ENCODE measurements around the gene MAMLD1. TPM values are rescaled to one million over a fixed set of nuclear protein-coding genes. Genes with fewer than 3 reads are reported as not detected.

MAMLD1 gene
- polyA plus RNA-seq, 1 donor (not counting 4 experiments of a cell fraction or from before 2014, with no cell fraction given) = 0.98 TPM

GRCh38 chrX:150460063-150460462, 96.9 kb downstream of the MAMLD1 start:
- TF ChIP-seq EZH2 (IDR thresholded peaks at IDR 0.05; ENCODE audit: low read length) (no peak), CTCF (optimal IDR thresholded peaks at IDR 0.05 in 1 of 3, IDR thresholded peaks at IDR 0.05 in 1 of 3, conservative IDR thresholded peaks at IDR 0.05 in 1 of 3; ENCODE audit: extremely low read depth in 1 of 3, insufficient read depth in 2 of 3, low read length in 3 of 3) (no peak)
- no peak for FAIRE-seq

GRCh38 chrX:150460781-150461180, 97.7 kb downstream of the MAMLD1 start:
- Histone ChIP-seq H2AFZ (ENCODE audit: control insufficient read depth, low read length) (no peak overlapping the region), H3K79me2 (ENCODE audit: control insufficient read depth, insufficient read depth, low read length) (no peaks in the 10 kb centered on the region), H3K4me3 (ENCODE audit: control insufficient read depth in 2 of 3, extremely low read depth in 1 of 3, insufficient read depth in 2 of 3, low read depth in 1 of 3, low read length in 3 of 3) (no peak overlapping the region), H3K9ac (ENCODE audit: control insufficient read depth, extremely low read depth, insufficient read depth, low read length) (no peak overlapping the region), H3K9me3 (ENCODE audit: control insufficient read depth, low read depth, low read length) (no peaks in the 10 kb centered on the region), H3K9me1 (ENCODE audit: control insufficient read depth, extremely low read depth, insufficient read depth, low read length) (no peaks in the 10 kb centered on the region), H3K27ac (ENCODE audit: control insufficient read depth, insufficient read depth, low read length) (no peak overlapping the region), H3K27me3 (ENCODE audit: control insufficient read depth, extremely low read depth, insufficient read depth, low read length) (no peaks in the 10 kb centered on the region), H4K20me1 (ENCODE audit: control insufficient read depth, extremely low read depth, insufficient read depth, low read length) (no peaks in the 10 kb centered on the region), H3K4me2 (ENCODE audit: control insufficient read depth, extremely low read depth, insufficient read depth, low read depth, low read length) (no peak overlapping the region), H3K4me1 (ENCODE audit: control insufficient read depth, extremely low read depth, insufficient read depth, low read length) (peaks cover 9% of the 10 kb centered on the region), H3K36me3 (ENCODE audit: control insufficient read depth in 2 of 2, extremely low read depth in 1 of 2, insufficient read depth in 2 of 2, low read length in 2 of 2) (no peaks in the 10 kb centered on the region)
- FAIRE-seq = no peak
- no peak for DNase-seq (ENCODE audit: low read depth, low spot score)
- dilution Hi-C loops (cut with MboI; ENCODE audit: extremely low pct_ligation_motif_present, low sequenced_read_pairs) = no loop called here
- no peak for TF ChIP-seq EZH2 (IDR thresholded peaks at IDR 0.05; ENCODE audit: low read length)
- TF ChIP-seq CTCF (optimal IDR thresholded peaks at IDR 0.05 in 1 of 3, IDR thresholded peaks at IDR 0.05 in 1 of 3, conservative IDR thresholded peaks at IDR 0.05 in 1 of 3; ENCODE audit: extremely low read depth in 1 of 3, insufficient read depth in 2 of 3, low read length in 3 of 3) = no peak

More at GRCh38 chrX:150460063-150460462, 96.9 kb downstream of the MAMLD1 start:
- Histone ChIP-seq H3K4me1 (ENCODE audit: control insufficient read depth, extremely low read depth, insufficient read depth, low read length) (peaks cover 9% of the 10 kb centered on the region), H3K9me1 (ENCODE audit: control insufficient read depth, extremely low read depth, insufficient read depth, low read length) (no peaks in the 10 kb centered on the region), H3K27me3 (ENCODE audit: control insufficient read depth, extremely low read depth, insufficient read depth, low read length) (no peaks in the 10 kb centered on the region), H3K36me3 (ENCODE audit: control insufficient read depth in 2 of 2, extremely low read depth in 1 of 2, insufficient read depth in 2 of 2, low read length in 2 of 2) (no peaks in the 10 kb centered on the region), H2AFZ (ENCODE audit: control insufficient read depth, low read length) (no peak overlapping the region), H3K4me3 (ENCODE audit: control insufficient read depth in 2 of 3, extremely low read depth in 1 of 3, insufficient read depth in 2 of 3, low read depth in 1 of 3, low read length in 3 of 3) (no peak overlapping the region), H3K9me3 (ENCODE audit: control insufficient read depth, low read depth, low read length) (no peaks in the 10 kb centered on the region), H3K9ac (ENCODE audit: control insufficient read depth, extremely low read depth, insufficient read depth, low read length) (no peak overlapping the region), H3K4me2 (ENCODE audit: control insufficient read depth, extremely low read depth, insufficient read depth, low read depth, low read length) (no peak overlapping the region), H3K27ac (ENCODE audit: control insufficient read depth, insufficient read depth, low read length) (no peak overlapping the region), H4K20me1 (ENCODE audit: control insufficient read depth, extremely low read depth, insufficient read depth, low read length) (no peaks in the 10 kb centered on the region), H3K79me2 (ENCODE audit: control insufficient read depth, insufficient read depth, low read length) (no peaks in the 10 kb centered on the region)
- no peak for DNase-seq (ENCODE audit: low read depth, low spot score)
- dilution Hi-C loops (cut with MboI; ENCODE audit: extremely low pct_ligation_motif_present, low sequenced_read_pairs) = no loop called here

Data from keratinocyte (primary cell).